GM21786 (cell line): Measurements from ENCODE around the gene PRICKLE1.
A peak's percentile ranks its signal among the peaks of the same experiment; 100 is the strongest.

Experiments used
- ATAC-seq: cut with Tn5 transposase; IDR thresholded peaks from one replicate; pipeline ENCODE4 v1.9.1; 2021; ENCODE audit not compliant: unreplicated experiment

PRICKLE1 gene

GRCh38 chr12:42589465-42590329 is at the start of gene PRICKLE1:
Gene PRICKLE1, minus strand, starts transcription at chr12:42589746. Its CDS starts 117,230 bp downstream, at chr12:42472516.
- peak; percentile 68 for ATAC-seq

- no peak for ATAC-seq
Measured at GRCh38 chr12:42638697-42639096, 49.2 kb upstream of the PRICKLE1 start.

- no peak for ATAC-seq
Measured at GRCh38 chr12:42638011-42638410, 48.5 kb upstream of the PRICKLE1 start.

- no peak for ATAC-seq
Measured at GRCh38 chr12:42636993-42637392, 47.4 kb upstream of the PRICKLE1 start.

GRCh38 chr12:42633594-42633993 is 44.0 kb upstream of the PRICKLE1 start:
- no peak for ATAC-seq

GRCh38 chr12:42631513-42631912 is 42.0 kb upstream of the PRICKLE1 start:
- no peak for ATAC-seq

GRCh38 chr12:42630314-42630713 is 40.8 kb upstream of the PRICKLE1 start:
- no peak for ATAC-seq

- no peak for ATAC-seq
Measured at GRCh38 chr12:42627151-42627550, 37.6 kb upstream of the PRICKLE1 start.

- no peak for ATAC-seq
Measured at GRCh38 chr12:42625611-42626010, 36.1 kb upstream of the PRICKLE1 start.

- ATAC-seq: no peak
Measured at GRCh38 chr12:42617622-42618021, 28.1 kb upstream of the PRICKLE1 start.

GRCh38 chr12:42615006-42615405 is 25.5 kb upstream of the PRICKLE1 start:
- ATAC-seq: no peak

GRCh38 chr12:42612231-42612613 is 22.7 kb upstream of the PRICKLE1 start:
- ATAC-seq: no peak

GRCh38 chr12:42611571-42612230 is 22.2 kb upstream of the PRICKLE1 start:
- ATAC-seq: no peak

GRCh38 chr12:42609605-42610004 is 20.1 kb upstream of the PRICKLE1 start:
- ATAC-seq: no peak

- ATAC-seq: no peak
Measured at GRCh38 chr12:42608196-42608825, 18.8 kb upstream of the PRICKLE1 start.

- no peak for ATAC-seq
Measured at GRCh38 chr12:42607584-42608058, 18.1 kb upstream of the PRICKLE1 start.

- no peak for ATAC-seq
Measured at GRCh38 chr12:42606471-42606870, 16.9 kb upstream of the PRICKLE1 start.

- no peak for ATAC-seq
Measured at GRCh38 chr12:42605685-42606084, 16.1 kb upstream of the PRICKLE1 start.

GRCh38 chr12:42603246-42603990 is 13.9 kb upstream of the PRICKLE1 start:
- ATAC-seq: no peak

GRCh38 chr12:42593874-42594273 is 4.3 kb upstream of the PRICKLE1 start:
- no peak for ATAC-seq

GRCh38 chr12:42590330-42590934 is 886 bp upstream of the PRICKLE1 start:
- ATAC-seq: no peak
